HCT116 (cell line): ENCODE results near the gene ABCA1. TPM values are rescaled to one million over a fixed set of nuclear protein-coding genes. Genes with fewer than 3 reads are reported as not detected.

Experiments
- ATAC-seq: fragments of 200-7000 bp; cut with Tn5 transposase; 2 replicates; pipeline ENCODE4 v1.9.1; 2020; ENCODE audit warnings: mild to moderate bottlenecking, moderate library complexity
- BruUV-seq: library from RNA; stranded (reverse); fragments of 400-500 nt; replicated peaks from 2 replicates; lab custom pipeline; 2021; lab: Mats Ljungman, UMichigan
- CTCF ChIA-PET: fragments of 300-600 bp; sonication (Branson Sonifier 250); formaldehyde crosslinking; loops from one replicate; lab custom pipeline; 2021; ENCODE audit warnings: antibody characterized with exemption; lab: Charles Lee
- POLR2A ChIA-PET: fragments of 300-600, 350-600 bp; sonication (Branson Sonifier 250); formaldehyde crosslinking; loops from one replicate; lab custom pipeline; 2021; ENCODE audit warnings: antibody characterized with exemption; lab: Charles Lee
- RAD21 ChIA-PET, 2 experiments: fragments of 300-600 bp; sonication (Branson Sonifier 250); formaldehyde crosslinking; loops; one replicate each; lab custom pipeline; 2023; ENCODE audit warnings: low total read pairs in 2 of 2; ENCODE audit not compliant: uncharacterized antibody in 2 of 2, unreplicated experiment in 2 of 2, low non-redundant PET in 1 of 2; lab: Charles Lee
- DNase-seq: peaks from one replicate; pipeline ENCODE4 v3.0.0-alpha.2; 2010; ENCODE audit warnings: low read depth, low spot score
- H2AFZ ChIP-seq: fragments of 200-600 bp; shearing (Covaris generic), sonication (generic); 2 replicates; pipeline ENCODE4 v1.6.1; 2017; ENCODE audit warnings: low read depth, mixed run types, mixed read lengths, antibody characterized with exemption, low read length; ENCODE audit not compliant: poor library complexity, severe bottlenecking
- H3K27ac ChIP-seq: 2 replicates; pipeline ENCODE4 v1.5.1; 2012; ENCODE audit warnings: low read depth, low read length
- H3K27me3 ChIP-seq: fragments of 200-600 bp; sonication (generic); 2 replicates; pipeline ENCODE4 v1.6.1; 2016; ENCODE audit warnings: mixed run types, low read length, mixed read lengths; ENCODE audit not compliant: insufficient read depth
- H3K36me3 ChIP-seq, 2 experiments: fragments of 200-500 bp in 1 of 2; fragments of 200-600 bp in 1 of 2; sonication (Bioruptor generic) in 1 of 2; sonication (generic) in 1 of 2; 2 replicates each; pipeline versions ENCODE4 v1.5.1 to v1.6.1; 2014 to 2016; ENCODE audit warnings: low read length in 2 of 2, inconsistent platforms in 1 of 2, mixed read lengths in 1 of 2, mixed run types in 1 of 2; ENCODE audit not compliant: insufficient read depth in 2 of 2, control insufficient read depth in 1 of 2
- H3K4me1 ChIP-seq, 2 experiments: fragments of 200-600 bp in 1 of 2; sonication (generic) in 1 of 2; 2 replicates each; pipeline versions ENCODE4 v1.5.1 to v1.6.1; 2012 to 2017; ENCODE audit warnings: low read length in 2 of 2, inconsistent platforms in 1 of 2, mild to moderate bottlenecking in 1 of 2, mixed read lengths in 1 of 2, mixed run types in 1 of 2, moderate library complexity in 1 of 2; ENCODE audit not compliant: insufficient read depth in 2 of 2, control insufficient read depth in 1 of 2
- H3K4me2 ChIP-seq: fragments of 200-600 bp; sonication (generic); 2 replicates; pipeline ENCODE4 v1.6.1; 2017; ENCODE audit warnings: mixed run types, low read length, mixed read lengths
- H3K4me3 ChIP-seq, 2 experiments: fragments of 200-600 bp in 1 of 2; sonication (generic) in 1 of 2; replicated peaks in 1 of 2; 2 replicates each; pipeline ENCODE4 v1.5.1; 2011 to 2016; ENCODE audit warnings: low read length in 2 of 2, control low read depth in 1 of 2, low read depth in 1 of 2, mild to moderate bottlenecking in 1 of 2, mixed read lengths in 1 of 2, mixed run types in 1 of 2
- H3K79me2 ChIP-seq: fragments of 200-600 bp; sonication (generic); 2 replicates; pipeline ENCODE4 v1.6.1; 2017; ENCODE audit warnings: mild to moderate bottlenecking, mixed run types, low read length, moderate library complexity, mixed read lengths; ENCODE audit not compliant: insufficient read depth
- H3K9ac ChIP-seq: fragments of 200-600 bp; sonication (generic); 2 replicates; pipeline ENCODE4 v1.6.1; 2016; ENCODE audit warnings: low read length, mixed read lengths
- H3K9me2 ChIP-seq: fragments of 200-600 bp; sonication (generic), shearing (Covaris generic); 2 replicates; pipeline ENCODE4 v1.6.1; 2017; ENCODE audit warnings: mixed run types, mild to moderate bottlenecking, moderate library complexity; ENCODE audit not compliant: insufficient read depth
- H3K9me3 ChIP-seq, 2 experiments: fragments of 200-500 bp in 1 of 2; fragments of 200-600 bp in 1 of 2; sonication (Bioruptor generic) in 1 of 2; sonication (generic) in 1 of 2; 2 replicates each; pipeline ENCODE4 v1.6.1; 2014 to 2017; ENCODE audit warnings: low read length in 2 of 2, mixed read lengths in 2 of 2, inconsistent platforms in 1 of 2, low read depth in 1 of 2, mild to moderate bottlenecking in 1 of 2, mixed run types in 1 of 2, moderate library complexity in 1 of 2; ENCODE audit not compliant: control insufficient read depth in 1 of 2, insufficient read depth in 1 of 2
- H4K20me1 ChIP-seq: fragments of 200-600 bp; sonication (generic), shearing (Covaris generic); 2 replicates; pipeline ENCODE4 v1.6.1; 2017; ENCODE audit warnings: mixed run types, mild to moderate bottlenecking, moderate library complexity; ENCODE audit not compliant: insufficient read depth
- CBX3 ChIP-seq: IDR thresholded peaks from 2 replicates; pipeline ENCODE4 v1.6.1; 2012; ENCODE audit warnings: low read depth
- EGR1 ChIP-seq: IDR thresholded peaks from 2 replicates; pipeline ENCODE4 v1.6.1; 2012; ENCODE audit warnings: low read depth
- ELF1 ChIP-seq: IDR thresholded peaks from 2 replicates; pipeline ENCODE4 v1.6.1; 2012; ENCODE audit warnings: low read depth, borderline replicate concordance
- EZH2 ChIP-seq: fragments of 200-600 bp; sonication (generic); IDR thresholded peaks from 2 replicates; pipeline ENCODE4 v1.6.1; 2017; ENCODE audit warnings: antibody characterized with exemption, mixed run types
- JUND ChIP-seq: IDR thresholded peaks from 2 replicates; pipeline ENCODE4 v1.6.1; 2012
- POLR2A ChIP-seq: IDR thresholded peaks from 2 replicates; pipeline ENCODE4 v1.7.0; 2011; ENCODE audit warnings: borderline replicate concordance; ENCODE audit not compliant: insufficient read depth, insufficient read length; ENCODE audit errors: extremely low read depth
- POLR2AphosphoS5 ChIP-seq: IDR thresholded peaks from 2 replicates; pipeline ENCODE4 v1.6.1; 2011; ENCODE audit warnings: mild to moderate bottlenecking, low read depth, low read length, moderate library complexity
- SP1 ChIP-seq: IDR thresholded peaks from 2 replicates; pipeline ENCODE4 v1.6.1; 2012; ENCODE audit warnings: low read depth
- TCF7L2 ChIP-seq: IDR thresholded peaks from 2 replicates; pipeline ENCODE4 v1.7.0; 2011; ENCODE audit warnings: borderline replicate concordance, inconsistent platforms; ENCODE audit not compliant: insufficient read depth, insufficient read length; ENCODE audit errors: extremely low read depth
- YY1 ChIP-seq: IDR thresholded peaks from 2 replicates; pipeline ENCODE4 v1.6.1; 2011; ENCODE audit warnings: low read length, low read depth, moderate library complexity, mild to moderate bottlenecking; ENCODE audit not compliant: insufficient replicate concordance; ENCODE audit errors: extremely low read depth
- ZFX ChIP-seq: fragments of 450-650 bp; IDR thresholded peaks from 2 replicates; pipeline ENCODE4 v1.6.1; 2017
- intact Hi-C: fragments of 100-400 bp; cut with micrococcal nuclease; formaldehyde crosslinking; loops from 2 replicates; pipeline ENCODE4 v1.10.0; 2022
- total RNA-seq: library from RNA; stranded (reverse); gene quantifications from one replicate; pipeline ENCODE4 v1.2.1, GENCODE V29; 2021; ENCODE audit not compliant: unreplicated experiment
- TF ChIP-seq, protein P1 (sequence below): IDR thresholded peaks from 2 replicates; pipeline ENCODE4 v1.6.1; 2012
- TF ChIP-seq, protein P2 (sequence below), 3 experiments: fragments of 200-600 bp in 1 of 3; sonication (generic) in 1 of 3; IDR thresholded peaks in 2 of 3; conservative IDR thresholded peaks in 1 of 3; 2 replicates each; pipeline ENCODE4 v1.5.1; 2012 to 2017; ENCODE audit warnings: low read depth in 2 of 3, low read length in 2 of 3, antibody characterized with exemption in 1 of 3, borderline replicate concordance in 1 of 3, control low read depth in 1 of 3, mild to moderate bottlenecking in 1 of 3, mixed read lengths in 1 of 3, mixed run types in 1 of 3, moderate library complexity in 1 of 3; ENCODE audit not compliant: insufficient read depth in 1 of 3
- TF ChIP-seq, protein P3 (sequence below): IDR thresholded peaks from 2 replicates; pipeline ENCODE4 v1.6.1; 2012; ENCODE audit warnings: low read depth
- TF ChIP-seq, protein P4 (sequence below): IDR thresholded peaks from 2 replicates; pipeline ENCODE4 v1.6.1; 2012

ABCA1 gene
- total RNA-seq, 1 experiment from 2014 or later, result 0.89 TPM

DNA sequence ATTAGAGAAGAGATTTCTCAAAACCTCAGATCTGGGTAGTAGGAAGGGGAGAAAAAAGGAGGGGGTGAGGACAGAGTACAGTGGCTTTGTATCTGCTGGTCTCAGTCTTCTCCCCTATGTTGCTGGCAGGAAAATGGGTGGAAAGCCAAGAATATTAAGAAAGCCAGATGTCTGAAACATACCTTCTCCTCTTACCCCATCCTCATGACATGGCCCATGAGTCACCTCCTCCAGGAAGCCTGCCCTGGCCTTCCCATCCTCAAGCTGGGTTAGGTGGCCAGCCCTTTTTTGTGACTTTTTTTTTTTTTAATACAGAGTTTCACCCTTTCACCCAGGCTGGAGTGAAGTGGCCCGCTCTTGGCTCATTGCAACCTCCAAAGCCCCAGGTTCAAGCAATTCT is 61.8 kb downstream of the ABCA1 start:
- H3K4me3 ChIP-seq, result no peak overlapping the region
- DNase-seq, result no peak
- no peak overlapping the region for H2AFZ ChIP-seq
- POLR2A ChIA-PET, result interaction anchor here (0.5 kb wide), 1 partner anchor 209 kb away, joined by 3 read pairs; no protein-coding TSS in a partner anchor
- no peaks in the 10 kb centered on the region for H3K9me2 ChIP-seq
- H3K27ac ChIP-seq, result no peak overlapping the region
- BruUV-seq, result no TSS peak
- H3K9me3 ChIP-seq, result no peaks in the 10 kb centered on the region
- no peak overlapping the region for H3K9ac ChIP-seq
- TF ChIP-seq TCF7L2, result no peak
- no peak for TF ChIP-seq SP1
- TF ChIP-seq EGR1, result no peak
- no peak for TF ChIP-seq POLR2A
- TF ChIP-seq, protein P1, sequence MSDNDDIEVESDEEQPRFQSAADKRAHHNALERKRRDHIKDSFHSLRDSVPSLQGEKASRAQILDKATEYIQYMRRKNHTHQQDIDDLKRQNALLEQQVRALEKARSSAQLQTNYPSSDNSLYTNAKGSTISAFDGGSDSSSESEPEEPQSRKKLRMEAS, result no peak
- TF ChIP-seq JUND, result no peak
- no peak for TF ChIP-seq ELF1
- TF ChIP-seq, protein P2, sequence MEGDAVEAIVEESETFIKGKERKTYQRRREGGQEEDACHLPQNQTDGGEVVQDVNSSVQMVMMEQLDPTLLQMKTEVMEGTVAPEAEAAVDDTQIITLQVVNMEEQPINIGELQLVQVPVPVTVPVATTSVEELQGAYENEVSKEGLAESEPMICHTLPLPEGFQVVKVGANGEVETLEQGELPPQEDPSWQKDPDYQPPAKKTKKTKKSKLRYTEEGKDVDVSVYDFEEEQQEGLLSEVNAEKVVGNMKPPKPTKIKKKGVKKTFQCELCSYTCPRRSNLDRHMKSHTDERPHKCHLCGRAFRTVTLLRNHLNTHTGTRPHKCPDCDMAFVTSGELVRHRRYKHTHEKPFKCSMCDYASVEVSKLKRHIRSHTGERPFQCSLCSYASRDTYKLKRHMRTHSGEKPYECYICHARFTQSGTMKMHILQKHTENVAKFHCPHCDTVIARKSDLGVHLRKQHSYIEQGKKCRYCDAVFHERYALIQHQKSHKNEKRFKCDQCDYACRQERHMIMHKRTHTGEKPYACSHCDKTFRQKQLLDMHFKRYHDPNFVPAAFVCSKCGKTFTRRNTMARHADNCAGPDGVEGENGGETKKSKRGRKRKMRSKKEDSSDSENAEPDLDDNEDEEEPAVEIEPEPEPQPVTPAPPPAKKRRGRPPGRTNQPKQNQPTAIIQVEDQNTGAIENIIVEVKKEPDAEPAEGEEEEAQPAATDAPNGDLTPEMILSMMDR (IDR thresholded peaks at IDR 0.05 in 2 of 3, conservative IDR thresholded peaks at IDR 0.05 in 1 of 3; ENCODE audit: borderline replicate concordance in 1 of 3, insufficient read depth in 1 of 3, low read depth in 2 of 3, low read length in 2 of 3), result no peak
- TF ChIP-seq, protein P3, sequence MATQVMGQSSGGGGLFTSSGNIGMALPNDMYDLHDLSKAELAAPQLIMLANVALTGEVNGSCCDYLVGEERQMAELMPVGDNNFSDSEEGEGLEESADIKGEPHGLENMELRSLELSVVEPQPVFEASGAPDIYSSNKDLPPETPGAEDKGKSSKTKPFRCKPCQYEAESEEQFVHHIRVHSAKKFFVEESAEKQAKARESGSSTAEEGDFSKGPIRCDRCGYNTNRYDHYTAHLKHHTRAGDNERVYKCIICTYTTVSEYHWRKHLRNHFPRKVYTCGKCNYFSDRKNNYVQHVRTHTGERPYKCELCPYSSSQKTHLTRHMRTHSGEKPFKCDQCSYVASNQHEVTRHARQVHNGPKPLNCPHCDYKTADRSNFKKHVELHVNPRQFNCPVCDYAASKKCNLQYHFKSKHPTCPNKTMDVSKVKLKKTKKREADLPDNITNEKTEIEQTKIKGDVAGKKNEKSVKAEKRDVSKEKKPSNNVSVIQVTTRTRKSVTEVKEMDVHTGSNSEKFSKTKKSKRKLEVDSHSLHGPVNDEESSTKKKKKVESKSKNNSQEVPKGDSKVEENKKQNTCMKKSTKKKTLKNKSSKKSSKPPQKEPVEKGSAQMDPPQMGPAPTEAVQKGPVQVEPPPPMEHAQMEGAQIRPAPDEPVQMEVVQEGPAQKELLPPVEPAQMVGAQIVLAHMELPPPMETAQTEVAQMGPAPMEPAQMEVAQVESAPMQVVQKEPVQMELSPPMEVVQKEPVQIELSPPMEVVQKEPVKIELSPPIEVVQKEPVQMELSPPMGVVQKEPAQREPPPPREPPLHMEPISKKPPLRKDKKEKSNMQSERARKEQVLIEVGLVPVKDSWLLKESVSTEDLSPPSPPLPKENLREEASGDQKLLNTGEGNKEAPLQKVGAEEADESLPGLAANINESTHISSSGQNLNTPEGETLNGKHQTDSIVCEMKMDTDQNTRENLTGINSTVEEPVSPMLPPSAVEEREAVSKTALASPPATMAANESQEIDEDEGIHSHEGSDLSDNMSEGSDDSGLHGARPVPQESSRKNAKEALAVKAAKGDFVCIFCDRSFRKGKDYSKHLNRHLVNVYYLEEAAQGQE, result no peak
- TF ChIP-seq YY1, result no peak
- TF ChIP-seq, protein P4, sequence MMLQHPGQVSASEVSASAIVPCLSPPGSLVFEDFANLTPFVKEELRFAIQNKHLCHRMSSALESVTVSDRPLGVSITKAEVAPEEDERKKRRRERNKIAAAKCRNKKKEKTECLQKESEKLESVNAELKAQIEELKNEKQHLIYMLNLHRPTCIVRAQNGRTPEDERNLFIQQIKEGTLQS, result no peak
- no peak for TF ChIP-seq POLR2AphosphoS5
- TF ChIP-seq EZH2, result no peak
- TF ChIP-seq CBX3, result no peak
- TF ChIP-seq ZFX, result no peak
- no peaks in the 10 kb centered on the region for H3K27me3 ChIP-seq
- no peak overlapping the region for H3K4me2 ChIP-seq
- H3K36me3 ChIP-seq, result no peaks in the 10 kb centered on the region
- intact Hi-C loops, result loop anchor here (10.0 kb wide), 1 partner anchor 379 kb away; the partner anchor contains the start of gene SLC44A1
- CTCF ChIA-PET, result no interaction called here
- no peaks in the 10 kb centered on the region for H3K79me2 ChIP-seq
- H3K4me1 ChIP-seq, result peaks cover 6 to 10% of the 10 kb centered on the region in 2 experiments; a peak in 2 of 4 replicates
- RAD21 ChIA-PET, result no interaction called here
- no peaks in the 10 kb centered on the region for H4K20me1 ChIP-seq
- ATAC-seq, result no peak
